Fibroblast of peridontal ligament (primary cell): ENCODE measurements around the gene PTPRN.
A peak's percentile ranks its signal among the peaks of the same experiment; 100 is the strongest.
"Not testable (repeated sequence)": the region's sequence is repeated elsewhere in the genome, so short reads cannot be mapped to it uniquely, and the experiment has no call there.

ENCODE experiments used
- DNase-seq: peaks from one replicate; pipeline ENCODE4 v3.0.0-alpha.2; 2010; ENCODE audit errors: extremely low read depth

Gene PTPRN

GRCh38 chr2:219309278-219309677 is at the start of gene PTPRN:
TSS of gene PTPRN (minus strand) at chr2:219309401. CDS start at chr2:219309332, 69 bp downstream.
- peak; percentile 31 for DNase-seq

GRCh38 chr2:219358170-219359075 is 49.2 kb upstream of the PTPRN start:
- no peak for DNase-seq

- DNase-seq = no peak
These were observed 47.6 kb upstream of the PTPRN start for GRCh38 chr2:219356834-219357233.

- no peak for DNase-seq
These were observed 45.4 kb upstream of the PTPRN start for GRCh38 chr2:219354582-219354981.

- no peak for DNase-seq
These were observed 43.9 kb upstream of the PTPRN start for GRCh38 chr2:219353129-219353528.

GRCh38 chr2:219352448-219353023 is 43.3 kb upstream of the PTPRN start:
- peak; percentile 69 for DNase-seq

- peak; percentile 91 for DNase-seq
These were observed 41.6 kb upstream of the PTPRN start for GRCh38 chr2:219350710-219351221.

GRCh38 chr2:219350215-219350614 is 41.0 kb upstream of the PTPRN start:
- DNase-seq = no peak

- DNase-seq = peak; percentile 31
These were observed 35.7 kb upstream of the PTPRN start for GRCh38 chr2:219344751-219345430.

- no peak for DNase-seq
These were observed 26.2 kb upstream of the PTPRN start for GRCh38 chr2:219335373-219335786.

GRCh38 chr2:219334076-219334475 is 24.9 kb upstream of the PTPRN start:
- no peak for DNase-seq

- DNase-seq = no peak
These were observed 23.3 kb upstream of the PTPRN start, which contains the start of gene RESP18 for GRCh38 chr2:219332542-219332941. TSS of gene RESP18 (minus strand) at chr2:219332744.

GRCh38 chr2:219331560-219332213 is 22.5 kb upstream of the PTPRN start:
- DNase-seq = no peak

GRCh38 chr2:219327719-219328118 is 18.5 kb upstream of the PTPRN start:
- DNase-seq = no peak

- no peak for DNase-seq
These were observed 16.6 kb upstream of the PTPRN start for GRCh38 chr2:219325657-219326315.

GRCh38 chr2:219325136-219325535 is 15.9 kb upstream of the PTPRN start:
- DNase-seq = no peak

GRCh38 chr2:219323434-219323833 is 14.2 kb upstream of the PTPRN start:
- DNase-seq = no peak

- DNase-seq = peak; percentile 39
These were observed 5.7 kb upstream of the PTPRN start for GRCh38 chr2:219314804-219315468.

- not testable (repeated sequence) for DNase-seq
These were observed 3.6 kb upstream of the PTPRN start for GRCh38 chr2:219312683-219313263.
